ENCODE measurements around the gene PLVAP. TPM values are rescaled to one million over a fixed set of nuclear protein-coding genes. Genes with fewer than 3 reads are reported as not detected.

The PLVAP gene
- total and polyA plus RNA-seq, 8 donors = 5.8 to 95.1 (median 30.3) TPM

DNA sequence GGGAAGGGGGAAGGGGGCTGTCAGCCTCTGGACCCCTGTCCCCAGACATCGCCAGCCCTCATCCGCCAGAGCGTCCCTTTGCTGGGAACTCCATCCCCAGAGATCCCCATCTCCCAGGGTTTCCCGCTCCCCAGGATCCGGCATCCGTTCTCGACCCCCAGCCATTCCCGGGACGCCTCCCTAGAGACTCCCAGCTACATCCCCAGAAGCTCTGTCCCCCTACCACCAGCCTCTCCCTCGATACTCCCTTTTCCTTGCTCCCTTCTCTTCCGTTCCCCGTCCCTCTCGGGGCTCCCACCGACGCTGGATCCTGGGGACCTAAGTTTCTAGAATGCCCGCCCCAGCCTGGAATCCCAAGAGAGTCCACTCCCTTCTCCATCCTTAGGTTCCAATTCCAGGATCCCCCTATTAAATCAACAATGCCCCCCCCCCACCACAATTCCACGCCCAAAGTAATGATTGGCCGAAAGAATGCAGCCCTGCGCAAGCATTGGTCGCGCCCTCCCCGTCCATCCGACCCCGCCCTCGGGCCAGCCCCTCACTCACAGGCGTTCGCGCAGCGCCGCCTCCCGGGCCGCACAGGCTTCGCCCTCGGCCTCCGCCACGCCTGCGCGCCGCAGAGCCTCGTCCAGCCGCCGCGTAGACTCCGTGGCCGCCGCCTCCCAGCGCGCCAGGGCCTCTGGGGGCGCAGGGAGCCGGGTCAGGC lies 13.7 kb upstream of the PLVAP start:
- Histone ChIP-seq H3K27ac (peak overlapping the region in 3 of 5 donors; percentile 20 to 38 (median 32)), H3K36me3 (no peaks in the 10 kb centered on the region), H3K4me3 (peak overlapping the region; percentile 43 to 57 (median 47)), H3K4me1 (peaks cover 22 to 40% (median 32%) of the 10 kb centered on the region in 4 donors), H3K9me3 (peaks cover 0 to 6% (median 2%) of the 10 kb centered on the region in 4 donors), H3K27me3 (peaks cover 0 to 51% (median 7%) of the 10 kb centered on the region in 3 donors)
- DNase-seq = peak; percentile 90 to 98
- no peak for TF ChIP-seq EP300 (IDR thresholded peaks at IDR 0.05)
- TF ChIP-seq, protein P1, sequence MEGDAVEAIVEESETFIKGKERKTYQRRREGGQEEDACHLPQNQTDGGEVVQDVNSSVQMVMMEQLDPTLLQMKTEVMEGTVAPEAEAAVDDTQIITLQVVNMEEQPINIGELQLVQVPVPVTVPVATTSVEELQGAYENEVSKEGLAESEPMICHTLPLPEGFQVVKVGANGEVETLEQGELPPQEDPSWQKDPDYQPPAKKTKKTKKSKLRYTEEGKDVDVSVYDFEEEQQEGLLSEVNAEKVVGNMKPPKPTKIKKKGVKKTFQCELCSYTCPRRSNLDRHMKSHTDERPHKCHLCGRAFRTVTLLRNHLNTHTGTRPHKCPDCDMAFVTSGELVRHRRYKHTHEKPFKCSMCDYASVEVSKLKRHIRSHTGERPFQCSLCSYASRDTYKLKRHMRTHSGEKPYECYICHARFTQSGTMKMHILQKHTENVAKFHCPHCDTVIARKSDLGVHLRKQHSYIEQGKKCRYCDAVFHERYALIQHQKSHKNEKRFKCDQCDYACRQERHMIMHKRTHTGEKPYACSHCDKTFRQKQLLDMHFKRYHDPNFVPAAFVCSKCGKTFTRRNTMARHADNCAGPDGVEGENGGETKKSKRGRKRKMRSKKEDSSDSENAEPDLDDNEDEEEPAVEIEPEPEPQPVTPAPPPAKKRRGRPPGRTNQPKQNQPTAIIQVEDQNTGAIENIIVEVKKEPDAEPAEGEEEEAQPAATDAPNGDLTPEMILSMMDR (IDR thresholded peaks at IDR 0.05) = peak in 5 of 7 experiments; percentile 40 to 84 (median 72)
- TF ChIP-seq POLR2AphosphoS5 (IDR thresholded peaks at IDR 0.05) = peak in 1 of 3 donors; percentile 69
- TF ChIP-seq POLR2A (IDR thresholded peaks at IDR 0.05) = no peak
- intact Hi-C loops (cut with DNase I; ENCODE audit: low total_unique reads) = no loop called here
- 1% methylated on average over 39 to 50 of the region's 50 CpGs for WGBS, 5 donors

DNA sequence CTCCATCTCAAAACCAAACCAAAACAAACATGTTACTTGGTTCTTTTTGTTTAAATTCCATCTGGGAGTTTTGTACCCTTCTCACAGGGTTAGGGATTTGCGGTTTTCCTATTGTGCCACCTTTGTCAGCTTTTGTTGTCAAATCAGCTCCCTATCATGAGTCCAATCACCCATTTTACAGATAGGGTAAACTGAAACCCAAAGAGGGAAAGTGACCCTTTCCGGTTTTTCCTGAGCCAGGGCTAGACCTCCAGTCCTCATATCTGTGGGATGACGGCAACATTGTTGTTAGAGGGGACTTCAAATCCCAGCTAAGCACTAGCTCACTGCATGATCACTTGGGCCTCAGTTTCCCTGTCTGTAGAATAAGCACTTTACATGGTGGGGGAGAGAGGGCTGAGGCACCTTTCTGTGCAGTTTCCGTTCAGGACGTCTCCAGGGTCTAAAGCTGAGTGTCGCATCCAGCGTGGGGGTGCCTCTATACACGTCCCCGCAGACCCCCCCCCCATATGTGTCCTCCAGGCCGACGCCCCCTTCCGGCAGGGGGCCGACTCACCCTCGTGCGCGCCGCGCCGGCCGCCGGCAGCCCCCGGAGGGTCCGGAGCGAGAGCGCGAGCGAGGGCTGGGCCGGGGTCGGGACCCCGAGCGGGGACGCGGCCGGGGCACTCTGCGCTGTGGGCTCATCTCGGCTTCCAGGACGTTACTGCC lies 13.0 kb upstream of the PLVAP start:
- peak overlapping the region in 3 of 5 donors; percentile 20 to 38 (median 32) for H3K27ac ChIP-seq
- H3K4me3 ChIP-seq = peak overlapping the region; percentile 43 to 57 (median 47)
- peaks cover 0 to 6% (median 2%) of the 10 kb centered on the region in 4 donors for H3K9me3 ChIP-seq
- WGBS, 5 donors = 8 to 27% (median 11%) methylated on average over 9 to 37 of the region's 37 CpGs
- no peaks in the 10 kb centered on the region for H3K36me3 ChIP-seq
- TF ChIP-seq, protein P1 (IDR thresholded peaks at IDR 0.05) = no peak
- TF ChIP-seq POLR2A (IDR thresholded peaks at IDR 0.05) (no peak), EP300 (IDR thresholded peaks at IDR 0.05) (no peak), POLR2AphosphoS5 (IDR thresholded peaks at IDR 0.05) (no peak)
- H3K27me3 ChIP-seq = peaks cover 0 to 51% (median 7%) of the 10 kb centered on the region in 3 donors
- intact Hi-C loops (cut with DNase I; ENCODE audit: low total_unique reads) = loop anchor here (5.0 kb wide), 1 partner anchor 43 kb away; no protein-coding TSS in a partner anchor
- no peak for DNase-seq
- peaks cover 22 to 36% (median 29%) of the 10 kb centered on the region in 4 donors for H3K4me1 ChIP-seq

DNA sequence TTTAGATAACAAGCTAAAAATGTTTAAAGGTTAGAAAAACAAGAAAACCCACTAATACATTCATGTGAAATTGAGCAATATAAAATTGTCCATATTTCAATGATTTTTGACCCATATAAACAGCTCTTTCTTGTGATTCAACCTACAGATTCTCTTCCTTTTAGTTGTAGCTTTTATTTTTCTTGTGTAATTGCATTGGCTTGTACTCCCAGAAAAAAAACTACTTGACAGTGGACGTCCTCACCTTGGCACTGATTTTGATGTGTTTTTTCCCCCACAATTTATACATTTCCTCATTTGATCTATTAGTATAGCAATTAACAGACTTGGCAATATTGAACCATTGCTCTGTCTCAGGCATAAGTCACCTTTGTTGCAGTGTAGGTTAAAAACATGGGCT lies 12.1 kb upstream of the PLVAP start:
- intact Hi-C loops (cut with DNase I; ENCODE audit: low total_unique reads) = loop anchor here (5.0 kb wide), 1 partner anchor 42 kb away; no protein-coding TSS in a partner anchor
- Histone ChIP-seq H3K9me3 (peaks cover 0 to 6% (median 2%) of the 10 kb centered on the region in 4 donors), H3K4me1 (peaks cover 22 to 28% (median 25%) of the 10 kb centered on the region in 4 donors), H3K27ac (no peak overlapping the region), H3K36me3 (no peaks in the 10 kb centered on the region), H3K4me3 (no peak overlapping the region), H3K27me3 (peaks cover 0 to 44% (median 7%) of the 10 kb centered on the region in 3 donors)
- no peak for TF ChIP-seq POLR2A (IDR thresholded peaks at IDR 0.05)
- TF ChIP-seq, protein P1 (IDR thresholded peaks at IDR 0.05) = no peak
- WGBS, 5 donors = 24 to 47% (median 40%) methylated on average over 1 of the region's 1 CpG
- DNase-seq = no peak

DNA sequence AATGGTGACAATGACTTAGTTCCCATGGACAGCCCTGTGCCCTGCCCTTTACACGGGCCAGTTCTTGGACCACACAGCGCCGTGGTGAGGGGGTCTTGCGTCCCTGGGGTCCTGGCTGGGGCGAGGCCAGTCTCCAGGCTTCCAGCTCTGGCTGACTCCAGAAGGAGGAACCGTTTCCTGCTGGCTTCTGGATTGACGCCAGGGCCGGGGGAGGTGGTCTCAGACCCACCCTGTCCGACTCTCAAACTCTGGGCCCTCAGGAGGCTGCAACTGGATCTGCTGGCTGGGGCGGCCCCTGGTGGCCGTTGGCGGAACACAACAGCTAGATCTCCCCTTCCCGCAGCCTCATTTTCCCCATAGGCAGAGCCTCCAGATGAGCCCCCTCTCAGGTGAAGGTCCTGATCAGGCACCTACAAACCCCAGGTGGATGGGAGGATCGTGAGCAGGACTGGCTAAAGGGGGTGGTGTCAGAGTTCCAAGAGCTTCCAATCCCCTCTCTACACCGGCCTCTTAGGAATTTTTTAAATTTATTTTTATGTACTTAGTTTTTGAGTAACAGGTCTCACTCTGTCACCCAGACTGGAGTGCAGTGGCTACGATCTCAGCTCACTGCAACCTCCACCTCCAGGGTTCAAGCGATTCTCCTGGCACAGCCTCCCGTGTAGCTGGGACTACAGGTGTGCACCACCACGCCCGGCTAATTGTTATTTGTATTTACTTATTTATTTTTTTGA lies 8.9 kb upstream of the PLVAP start:
- Histone ChIP-seq H3K27ac (no peak overlapping the region), H3K9me3 (peaks cover 0 to 6% (median 2%) of the 10 kb centered on the region in 4 donors), H3K27me3 (peaks cover 0 to 12% (median 0%) of the 10 kb centered on the region in 3 donors), H3K4me3 (no peak overlapping the region), H3K4me1 (peaks cover 9 to 21% (median 16%) of the 10 kb centered on the region in 4 donors), H3K36me3 (no peaks in the 10 kb centered on the region)
- intact Hi-C loops (cut with DNase I; ENCODE audit: low total_unique reads) = loop anchor here (5.0 kb wide), 1 partner anchor 39 kb away; no protein-coding TSS in a partner anchor
- WGBS, 5 donors = 33 to 62% (median 38%) methylated on average over 7 to 20 of the region's 20 CpGs
- DNase-seq = peak; percentile 65 to 87
- TF ChIP-seq, protein P1 (IDR thresholded peaks at IDR 0.05) = peak in 5 of 7 experiments; percentile 73 to 92 (median 89)
- no peak for TF ChIP-seq POLR2A (IDR thresholded peaks at IDR 0.05)

Data from stomach (tissue), 9 donors.